HEK293 (cell line): Measurements from ENCODE around the gene ENDOV.

ENCODE experiments used
- CTCF ChIA-PET: fragments of 350-600 bp; formaldehyde crosslinking; extraction: SDS; loops from one replicate; lab custom pipeline; 2021; ENCODE audit warnings: antibody characterized with exemption; lab: Yijun Ruan, JAX
- POLR2A ChIA-PET: fragments of 300-600 bp; formaldehyde crosslinking; extraction: SDS; loops from one replicate; lab custom pipeline; 2020; ENCODE audit warnings: antibody characterized with exemption, inconsistent platforms; lab: Yijun Ruan, JAX
- H3K27ac ChIP-seq: fragments of 200-500 bp; sonication (Bioruptor generic); 2 replicates; pipeline ENCODE4 v1.5.1; 2014; ENCODE audit warnings: low read depth, low read length, control low read depth, inconsistent platforms; ENCODE audit errors: extremely low read depth
- H3K36me3 ChIP-seq, 2 experiments: fragments of 200-500 bp in 1 of 2; sonication (Bioruptor generic) in 1 of 2; 1 replicate in 1 of 2; 2 replicates in 1 of 2; pipeline ENCODE4 v1.5.1; 2014 to 2017; ENCODE audit warnings: inconsistent platforms in 2 of 2, low read length in 2 of 2; ENCODE audit not compliant: control insufficient read depth in 2 of 2, insufficient read depth in 1 of 2
- H3K4me1 ChIP-seq: fragments of 200-500 bp; sonication (Bioruptor generic); 2 replicates; pipeline ENCODE4 v1.5.1; 2014; ENCODE audit warnings: mild to moderate bottlenecking, low read length, inconsistent platforms; ENCODE audit not compliant: control insufficient read depth, insufficient read depth
- H3K4me3 ChIP-seq: 2 replicates; pipeline ENCODE4 v1.5.1; 2011; ENCODE audit warnings: low read depth, mild to moderate bottlenecking, control low read depth, low read length, moderate library complexity
- H3K9me3 ChIP-seq: fragments of 200-500 bp; sonication (Bioruptor generic); 2 replicates; pipeline ENCODE4 v1.5.1; 2014; ENCODE audit warnings: low read depth, low read length, inconsistent platforms; ENCODE audit not compliant: control insufficient read depth, insufficient read depth
- CTCF ChIP-seq: fragments of 450-650 bp; formaldehyde crosslinking; IDR thresholded peaks from 2 replicates; pipeline ENCODE4 v1.5.1; 2016; ENCODE audit warnings: missing biosample characterization, missing genetic modification characterization
- EGR2 ChIP-seq: fragments of 450-650 bp; formaldehyde crosslinking; IDR thresholded peaks from 2 replicates; pipeline ENCODE4 v1.5.1; 2016; ENCODE audit warnings: low read depth, missing biosample characterization, missing genetic modification characterization
- HOXD13 ChIP-seq: sonication (generic); formaldehyde crosslinking; IDR thresholded peaks from 2 replicates; pipeline ENCODE4 v1.8.0; 2022; ENCODE audit warnings: missing genetic modification reagents, borderline replicate concordance
- RBAK ChIP-seq: fragments of 450-650 bp; formaldehyde crosslinking; IDR thresholded peaks from 2 replicates; pipeline ENCODE4 v1.5.1; 2016; ENCODE audit warnings: missing biosample characterization, missing genetic modification characterization
- SP2 ChIP-seq: fragments of 450-650 bp; formaldehyde crosslinking; IDR thresholded peaks from 2 replicates; pipeline ENCODE4 v1.5.1; 2016; ENCODE audit warnings: missing biosample characterization, missing genetic modification characterization
- ZFP3 ChIP-seq: fragments of 450-650 bp; formaldehyde crosslinking; IDR thresholded peaks from 2 replicates; pipeline ENCODE4 v1.5.1; 2016; ENCODE audit warnings: low read depth, missing biosample characterization, missing genetic modification characterization
- ZNF266 ChIP-seq: fragments of 450-650 bp; formaldehyde crosslinking; IDR thresholded peaks from 2 replicates; pipeline ENCODE4 v1.5.1; 2016; ENCODE audit warnings: missing biosample characterization, missing genetic modification characterization, low read depth
- ZNF350 ChIP-seq: fragments of 450-650 bp; formaldehyde crosslinking; IDR thresholded peaks from 2 replicates; pipeline ENCODE4 v1.5.0; 2017; ENCODE audit warnings: missing biosample characterization, mild to moderate bottlenecking, missing genetic modification characterization
- ZNF354C ChIP-seq: fragments of 450-650 bp; formaldehyde crosslinking; IDR thresholded peaks from 2 replicates; pipeline ENCODE4 v1.5.1; 2016; ENCODE audit warnings: missing biosample characterization, missing genetic modification characterization, low read depth, borderline replicate concordance
- ZNF362 ChIP-seq: fragments of 450-650 bp; formaldehyde crosslinking; IDR thresholded peaks from 2 replicates; pipeline ENCODE4 v1.5.1; 2016; ENCODE audit warnings: missing biosample characterization, missing genetic modification characterization
- ZNF394 ChIP-seq: fragments of 450-650 bp; formaldehyde crosslinking; IDR thresholded peaks from 2 replicates; pipeline ENCODE4 v1.5.1; 2016; ENCODE audit warnings: missing biosample characterization, missing genetic modification characterization, mild to moderate bottlenecking, moderate library complexity, borderline replicate concordance
- ZNF423 ChIP-seq: fragments of 450-650 bp; formaldehyde crosslinking; IDR thresholded peaks from 2 replicates; pipeline ENCODE4 v1.5.1; 2016; ENCODE audit warnings: missing biosample characterization, missing genetic modification characterization
- ZNF707 ChIP-seq: fragments of 450-650 bp; formaldehyde crosslinking; IDR thresholded peaks from 2 replicates; pipeline ENCODE4 v1.5.1; 2016; ENCODE audit warnings: missing biosample characterization, missing genetic modification characterization
- ZNF785 ChIP-seq: fragments of 450-650 bp; formaldehyde crosslinking; IDR thresholded peaks from 2 replicates; pipeline ENCODE4 v1.5.1; 2016; ENCODE audit warnings: missing biosample characterization, missing genetic modification characterization
- ZNF791 ChIP-seq: fragments of 450-650 bp; formaldehyde crosslinking; IDR thresholded peaks from 2 replicates; pipeline ENCODE4 v1.5.1; 2016; ENCODE audit warnings: missing biosample characterization, missing genetic modification characterization
- ZSCAN18 ChIP-seq: fragments of 450-650 bp; formaldehyde crosslinking; IDR thresholded peaks from 2 replicates; pipeline ENCODE4 v1.5.1; 2016; ENCODE audit warnings: missing biosample characterization, missing genetic modification characterization
- ZXDB ChIP-seq: fragments of 450-650 bp; formaldehyde crosslinking; IDR thresholded peaks from 2 replicates; pipeline ENCODE4 v1.5.1; 2016; ENCODE audit warnings: missing biosample characterization, missing genetic modification characterization
- TF ChIP-seq, protein P1 (sequence below): fragments of 450-650 bp; formaldehyde crosslinking; IDR thresholded peaks from 2 replicates; pipeline ENCODE4 v1.5.1; 2016; ENCODE audit warnings: missing biosample characterization, missing genetic modification characterization
- TF ChIP-seq, protein P2 (sequence below): fragments of 450-650 bp; formaldehyde crosslinking; IDR thresholded peaks from 2 replicates; pipeline ENCODE4 v1.5.1; 2017; ENCODE audit warnings: missing biosample characterization, mild to moderate bottlenecking, missing genetic modification characterization, moderate library complexity
- TF ChIP-seq, protein P3 (sequence below): sonication (generic); formaldehyde crosslinking; IDR thresholded peaks from 2 replicates; pipeline ENCODE4 v1.8.1; 2022; ENCODE audit warnings: mild to moderate bottlenecking, moderate library complexity, missing genetic modification reagents

The ENDOV gene

DNA sequence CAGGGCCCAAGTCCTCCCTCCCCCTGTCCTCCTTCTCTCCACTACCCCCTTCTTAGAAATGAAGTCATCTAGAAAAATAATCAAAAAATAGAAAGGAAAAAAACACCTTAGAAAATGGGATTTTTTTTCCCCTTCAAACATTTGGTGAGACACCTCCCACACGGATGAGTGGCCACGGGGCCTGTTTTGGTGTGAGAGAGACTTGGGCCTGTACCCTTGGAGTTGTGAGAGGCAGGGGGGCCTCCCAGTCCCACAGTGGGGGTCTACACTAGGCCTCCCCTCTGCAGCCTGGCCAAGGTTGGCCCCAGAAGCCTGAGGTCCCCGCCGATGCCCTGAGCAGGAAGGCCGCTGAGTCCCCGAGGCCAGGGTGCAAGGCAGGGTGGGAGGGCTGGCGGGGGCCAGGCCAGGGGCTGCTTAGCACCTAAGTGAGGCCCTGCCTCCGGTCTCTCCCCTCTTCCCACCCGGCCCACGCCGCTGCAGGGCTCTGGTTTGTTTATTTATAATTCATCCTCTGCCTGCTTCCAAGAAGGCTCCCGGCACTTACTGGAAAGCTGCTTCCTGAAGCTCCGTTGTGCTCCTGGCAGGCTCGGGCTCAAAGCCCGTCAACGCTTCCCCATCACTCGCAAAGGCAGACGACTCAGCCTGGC, 35.1 kb downstream of the ENDOV start (continued):
- TF ChIP-seq ZNF362 (tag by site-specific recombination) (no peak), EGR2 (peak; percentile 69), ZNF354C (no peak), ZNF707 (tag by site-specific recombination) (no peak), ZNF350 (no peak)
- TF ChIP-seq, protein P1, sequence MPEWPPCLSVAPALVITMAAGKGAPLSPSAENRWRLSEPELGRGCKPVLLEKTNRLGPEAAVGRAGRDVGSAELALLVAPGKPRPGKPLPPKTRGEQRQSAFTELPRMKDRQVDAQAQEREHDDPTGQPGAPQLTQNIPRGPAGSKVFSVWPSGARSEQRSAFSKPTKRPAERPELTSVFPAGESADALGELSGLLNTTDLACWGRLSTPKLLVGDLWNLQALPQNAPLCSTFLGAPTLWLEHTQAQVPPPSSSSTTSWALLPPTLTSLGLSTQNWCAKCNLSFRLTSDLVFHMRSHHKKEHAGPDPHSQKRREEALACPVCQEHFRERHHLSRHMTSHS (tag by site-specific recombination) = no peak

GRCh38 chr17:80451104-80451775, 36.3 kb downstream of the ENDOV start:
- TF ChIP-seq ZFP3 (tag by site-specific recombination) = no peak
- TF ChIP-seq, protein P2, sequence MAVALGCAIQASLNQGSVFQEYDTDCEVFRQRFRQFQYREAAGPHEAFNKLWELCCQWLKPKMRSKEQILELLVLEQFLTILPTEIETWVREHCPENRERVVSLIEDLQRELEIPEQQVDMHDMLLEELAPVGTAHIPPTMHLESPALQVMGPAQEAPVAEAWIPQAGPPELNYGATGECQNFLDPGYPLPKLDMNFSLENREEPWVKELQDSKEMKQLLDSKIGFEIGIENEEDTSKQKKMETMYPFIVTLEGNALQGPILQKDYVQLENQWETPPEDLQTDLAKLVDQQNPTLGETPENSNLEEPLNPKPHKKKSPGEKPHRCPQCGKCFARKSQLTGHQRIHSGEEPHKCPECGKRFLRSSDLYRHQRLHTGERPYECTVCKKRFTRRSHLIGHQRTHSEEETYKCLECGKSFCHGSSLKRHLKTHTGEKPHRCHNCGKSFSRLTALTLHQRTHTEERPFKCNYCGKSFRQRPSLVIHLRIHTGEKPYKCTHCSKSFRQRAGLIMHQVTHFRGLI (tag by site-specific recombination) = no peak
- TF ChIP-seq ZNF266 (tag by site-specific recombination) = no peak
- no peak for TF ChIP-seq ZNF785 (tag by site-specific recombination)
- TF ChIP-seq ZNF423 = no peak
- peak; percentile 95 for TF ChIP-seq RBAK (tag by site-specific recombination)
- TF ChIP-seq ZNF791 (tag by site-specific recombination) = no peak
- TF ChIP-seq SP2 (tag by site-specific recombination) = 0 out of 2 replicates have a peak, but pooled peaks have one; percentile 15
- no peak for TF ChIP-seq ZNF394 (tag by site-specific recombination)
- Histone ChIP-seq H3K4me3 (no peak overlapping the region), H3K9me3 (no peaks in the 10 kb centered on the region), H3K4me1 (peaks cover 15% of the 10 kb centered on the region), H3K27ac (no peak overlapping the region), H3K36me3 (no peaks in the 10 kb centered on the region)
- CTCF ChIA-PET = no interaction called here
- POLR2A ChIA-PET = interaction anchor here (0.6 to 1.3 kb wide), 4 partner anchors 11 to 123 kb away, joined by 3 read pairs; partner anchors contain the start of gene NPTX1

GRCh38 chr17:80452173-80452915, 37.4 kb downstream of the ENDOV start:
- Histone ChIP-seq H3K9me3 (no peaks in the 10 kb centered on the region), H3K4me1 (peaks cover 15% of the 10 kb centered on the region), H3K36me3 (no peaks in the 10 kb centered on the region), H3K27ac (no peak overlapping the region), H3K4me3 (no peak overlapping the region)
- POLR2A ChIA-PET = interaction anchor here (0.6 to 1.2 kb wide), 2 partner anchors 24 to 130 kb away, joined by 3 to 4 read pairs; partner anchors contain the start of gene NPTX1
- CTCF ChIA-PET = no interaction called here
- TF ChIP-seq HOXD13 (CRISPR knock-in tag) (no peak), ZXDB (tag by site-specific recombination) (no peak), ZNF350 (no peak), CTCF (tag by site-specific recombination) (no peak), ZSCAN18 (tag by site-specific recombination) (no peak)
- TF ChIP-seq, protein P3, sequence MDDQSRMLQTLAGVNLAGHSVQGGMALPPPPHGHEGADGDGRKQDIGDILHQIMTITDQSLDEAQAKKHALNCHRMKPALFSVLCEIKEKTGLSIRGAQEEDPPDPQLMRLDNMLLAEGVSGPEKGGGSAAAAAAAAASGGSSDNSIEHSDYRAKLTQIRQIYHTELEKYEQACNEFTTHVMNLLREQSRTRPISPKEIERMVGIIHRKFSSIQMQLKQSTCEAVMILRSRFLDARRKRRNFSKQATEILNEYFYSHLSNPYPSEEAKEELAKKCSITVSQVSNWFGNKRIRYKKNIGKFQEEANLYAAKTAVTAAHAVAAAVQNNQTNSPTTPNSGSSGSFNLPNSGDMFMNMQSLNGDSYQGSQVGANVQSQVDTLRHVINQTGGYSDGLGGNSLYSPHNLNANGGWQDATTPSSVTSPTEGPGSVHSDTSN (CRISPR knock-in tag) = no peak
